HG03064 (cell line): ENCODE data around the gene ZXDB.
"Not testable (repeated sequence)": the region's sequence is repeated elsewhere in the genome, so short reads cannot be mapped to it uniquely, and the experiment has no call there.

Source experiments
- ATAC-seq: cut with Tn5 transposase; IDR thresholded peaks from one replicate; pipeline ENCODE4 v1.9.1; 2021; ENCODE audit warnings: low read depth; ENCODE audit not compliant: unreplicated experiment

ZXDB gene

DNA sequence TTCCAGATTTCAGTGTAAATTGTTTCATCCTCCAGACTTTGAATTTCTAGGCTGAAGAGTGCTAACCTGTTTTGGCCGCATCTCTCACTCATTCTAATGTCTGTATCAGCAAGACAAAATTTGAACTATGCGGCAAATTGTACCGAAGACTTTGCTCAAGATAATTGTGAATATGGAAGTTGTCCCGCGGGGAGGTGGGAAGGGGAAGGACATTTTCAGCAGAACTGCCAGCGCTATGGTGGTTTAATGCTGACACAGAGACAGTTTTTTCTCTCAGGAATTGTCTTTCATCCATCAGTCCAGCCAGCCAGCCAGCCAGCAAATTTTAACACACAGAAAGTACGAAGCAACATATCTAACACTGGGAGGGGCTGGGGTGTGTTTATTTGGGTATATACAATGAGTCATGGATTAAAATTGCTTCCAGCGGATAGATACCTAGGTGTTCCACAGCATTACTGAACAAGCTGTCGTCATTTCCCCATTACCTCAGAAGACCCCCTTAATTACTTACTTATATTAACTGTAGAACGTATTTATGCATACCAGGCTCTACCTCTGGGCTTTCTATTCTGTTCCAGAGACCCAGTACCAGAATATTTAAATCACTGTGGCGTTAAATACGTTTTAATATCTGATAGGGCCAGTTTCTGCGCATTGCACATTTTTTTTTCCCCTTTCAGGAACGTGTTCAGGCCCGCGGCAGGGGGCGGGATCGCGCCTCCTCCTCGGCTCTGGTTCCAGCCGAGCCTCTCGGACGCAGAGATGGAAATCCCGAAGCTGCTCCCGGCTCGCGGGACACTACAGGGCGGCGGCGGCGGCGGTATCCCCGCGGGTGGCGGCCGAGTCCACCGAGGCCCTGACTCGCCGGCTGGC, at the start of gene ZXDB:
TSS of gene ZXDB (plus strand) at position 728 of the 876 bp plus-strand sequence. CDS start at position 766, 38 bp downstream.
- peak; percentile 46 for ATAC-seq

DNA sequence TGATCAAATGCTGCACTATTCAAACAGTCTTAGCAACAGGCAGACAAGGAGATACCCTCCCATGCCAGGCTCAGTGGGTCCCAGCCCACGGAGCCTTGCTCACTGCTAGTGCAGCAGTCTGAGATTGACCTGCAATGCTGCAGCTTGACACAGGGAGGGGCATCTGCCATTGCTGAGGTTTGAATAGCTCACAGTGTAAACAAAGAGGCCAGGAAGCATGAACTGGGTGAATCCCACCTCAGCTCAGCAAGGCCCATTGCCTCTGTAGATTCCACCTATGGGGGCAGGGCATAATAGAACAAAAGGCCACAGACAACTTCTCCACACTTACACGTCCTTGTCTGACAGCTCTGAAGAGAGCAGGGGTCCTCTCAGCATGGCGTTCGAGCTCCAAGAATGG, 26.6 kb upstream of the ZXDB start:
- ATAC-seq: no peak

DNA sequence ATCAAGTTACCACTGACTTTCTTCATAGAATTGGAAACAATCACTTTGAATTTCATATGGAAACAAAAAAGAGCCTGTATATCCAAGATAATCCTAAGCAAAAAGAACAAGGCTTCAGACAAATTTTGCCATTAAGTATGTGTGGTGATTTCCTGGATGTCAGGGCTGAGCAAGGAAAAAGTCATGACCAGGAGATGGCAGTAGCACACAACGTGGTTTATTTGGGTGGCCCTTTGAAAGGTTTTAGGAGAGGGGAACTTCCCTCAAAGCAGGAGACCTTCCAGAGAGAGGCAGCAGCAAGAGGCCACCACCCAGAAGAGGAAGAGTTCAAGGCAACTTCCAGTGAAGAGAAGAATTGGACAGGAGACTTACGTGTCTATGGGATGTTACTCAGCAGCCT, 18.1 kb upstream of the ZXDB start:
- no peak for ATAC-seq

DNA sequence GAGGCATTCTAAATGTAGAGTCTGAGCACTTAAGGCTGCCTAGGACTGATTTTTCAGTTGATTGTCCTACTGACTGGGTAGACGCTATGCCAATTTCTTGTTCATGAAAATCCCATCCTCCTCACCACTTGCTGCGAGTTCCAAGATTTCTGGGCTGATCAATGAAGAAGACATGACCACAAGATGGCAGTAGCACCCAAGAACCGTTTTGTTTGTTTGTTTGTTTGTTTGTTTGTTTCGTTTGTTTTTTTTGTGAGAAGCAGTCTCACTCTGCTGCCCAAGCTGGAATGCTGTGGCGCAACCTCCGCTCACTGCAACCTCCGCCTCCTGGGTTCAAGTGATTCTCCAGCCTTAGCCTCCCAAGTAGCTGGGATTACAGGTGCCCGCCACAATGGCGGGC, 8.9 kb upstream of the ZXDB start:
- ATAC-seq: not testable (repeated sequence)

DNA sequence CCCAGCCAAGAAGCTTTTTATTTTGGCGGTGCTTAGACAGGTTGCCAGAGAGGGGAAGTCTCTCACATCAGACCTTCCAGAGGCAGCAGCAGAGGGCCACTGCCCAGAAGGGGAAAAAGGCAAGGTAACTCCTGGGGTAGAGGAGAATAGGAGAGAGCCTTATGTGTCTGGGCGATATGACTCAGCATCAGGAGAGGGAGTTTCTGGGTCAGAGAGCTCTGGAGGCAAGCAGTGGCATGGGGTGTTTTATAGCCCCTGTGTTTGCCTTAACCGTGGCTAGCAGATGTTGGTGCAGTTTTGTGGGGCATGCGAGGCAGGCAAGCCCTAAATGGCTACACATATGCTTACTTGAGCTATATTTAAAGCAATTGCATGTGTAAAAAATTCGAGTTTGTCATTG, 8.3 kb upstream of the ZXDB start:
- no peak for ATAC-seq

DNA sequence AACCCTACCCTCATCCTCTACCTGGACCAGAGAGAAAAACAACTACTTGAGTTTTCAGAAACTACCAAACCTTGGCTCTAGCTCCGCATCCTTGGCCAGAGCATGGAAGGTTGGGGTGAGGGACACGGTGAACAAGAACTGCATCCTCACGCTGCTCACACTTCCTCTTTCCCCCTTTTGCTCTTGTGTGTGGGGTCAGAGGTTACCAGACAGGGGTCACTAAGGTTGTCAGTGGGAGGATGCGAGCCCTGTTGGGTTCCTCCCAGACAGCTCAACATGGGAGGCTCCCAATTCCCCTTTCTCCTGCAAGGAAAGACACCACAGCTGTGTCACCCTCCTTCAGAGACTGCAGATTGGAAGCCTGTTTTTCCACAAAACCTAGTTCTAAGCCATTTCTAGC, 5.5 kb upstream of the ZXDB start:
- ATAC-seq: no peak

DNA sequence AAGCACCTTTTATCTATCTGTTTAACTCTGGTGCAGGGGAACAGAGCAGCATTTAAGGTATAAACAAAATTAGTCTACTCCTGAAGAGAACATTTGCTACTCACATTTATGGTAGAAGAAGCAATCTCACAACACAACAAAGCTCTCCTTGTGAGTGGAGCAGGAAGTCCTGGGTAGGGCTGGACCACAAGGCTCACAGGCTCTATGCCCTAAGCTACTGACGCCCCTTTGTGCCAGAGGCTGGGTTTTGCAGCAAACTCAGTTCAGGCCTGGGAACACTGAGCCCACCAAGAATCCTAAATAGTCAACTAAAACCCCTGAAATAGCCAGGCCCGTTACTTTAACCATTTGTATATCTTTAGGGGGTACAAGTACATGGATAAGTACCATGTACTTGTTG, 4.7 kb upstream of the ZXDB start:
- ATAC-seq: no peak

DNA sequence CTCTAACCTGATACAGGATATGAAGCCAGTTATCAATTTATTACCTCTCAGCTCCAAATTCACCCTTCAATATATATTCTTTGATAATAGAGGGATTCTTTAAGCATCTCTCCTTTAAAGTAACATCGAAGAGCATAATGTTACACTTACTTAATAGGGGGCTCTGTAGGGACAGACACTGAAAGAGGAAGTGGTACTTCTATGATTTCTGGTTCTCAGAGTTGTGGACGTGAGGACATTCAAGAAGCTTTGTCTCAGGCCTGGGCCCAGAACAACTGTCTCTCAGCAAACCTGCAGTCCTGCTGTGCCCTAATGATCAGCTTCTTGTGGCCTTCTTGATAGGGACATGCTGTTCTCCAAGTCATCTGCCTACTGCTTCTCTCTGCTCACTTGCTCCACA, 4.2 kb upstream of the ZXDB start:
- no peak for ATAC-seq

DNA sequence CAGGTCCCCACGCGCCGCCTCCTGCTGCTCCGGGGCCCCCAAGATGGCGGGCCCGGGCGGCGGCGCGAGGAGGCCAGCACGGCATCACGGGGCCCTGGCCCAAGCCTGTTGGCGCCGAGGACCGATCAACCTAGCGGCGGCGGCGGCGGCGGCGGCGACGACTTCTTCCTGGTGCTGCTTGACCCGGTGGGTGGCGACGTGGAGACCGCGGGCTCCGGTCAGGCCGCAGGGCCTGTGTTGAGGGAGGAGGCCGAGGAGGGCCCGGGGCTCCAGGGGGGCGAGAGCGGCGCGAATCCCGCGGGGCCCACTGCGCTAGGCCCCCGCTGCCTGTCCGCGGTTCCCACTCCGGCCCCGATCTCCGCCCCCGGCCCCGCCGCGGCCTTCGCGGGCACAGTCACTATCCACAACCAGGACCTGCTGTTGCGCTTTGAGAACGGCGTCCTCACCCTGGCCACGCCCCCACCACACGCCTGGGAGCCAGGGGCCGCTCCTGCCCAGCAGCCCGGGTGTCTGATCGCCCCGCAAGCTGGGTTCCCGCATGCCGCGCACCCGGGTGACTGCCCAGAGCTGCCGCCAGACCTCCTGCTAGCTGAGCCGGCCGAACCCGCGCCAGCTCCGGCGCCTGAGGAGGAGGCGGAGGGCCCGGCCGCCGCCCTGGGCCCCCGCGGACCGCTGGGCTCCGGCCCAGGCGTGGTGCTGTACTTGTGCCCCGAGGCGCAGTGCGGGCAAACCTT, 516 bp downstream of the ZXDB start:
- peak; percentile 84 for ATAC-seq

DNA sequence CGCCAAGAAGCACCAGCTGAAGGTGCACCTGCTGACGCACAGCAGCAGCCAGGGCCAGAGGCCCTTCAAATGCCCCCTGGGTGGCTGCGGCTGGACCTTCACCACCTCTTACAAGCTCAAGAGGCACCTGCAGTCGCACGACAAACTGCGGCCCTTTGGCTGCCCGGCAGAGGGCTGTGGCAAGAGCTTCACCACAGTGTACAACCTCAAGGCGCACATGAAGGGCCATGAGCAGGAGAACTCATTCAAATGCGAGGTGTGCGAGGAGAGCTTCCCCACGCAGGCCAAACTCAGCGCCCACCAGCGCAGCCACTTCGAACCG, 1.0 kb downstream of the ZXDB start:
- peak; percentile 12 for ATAC-seq

DNA sequence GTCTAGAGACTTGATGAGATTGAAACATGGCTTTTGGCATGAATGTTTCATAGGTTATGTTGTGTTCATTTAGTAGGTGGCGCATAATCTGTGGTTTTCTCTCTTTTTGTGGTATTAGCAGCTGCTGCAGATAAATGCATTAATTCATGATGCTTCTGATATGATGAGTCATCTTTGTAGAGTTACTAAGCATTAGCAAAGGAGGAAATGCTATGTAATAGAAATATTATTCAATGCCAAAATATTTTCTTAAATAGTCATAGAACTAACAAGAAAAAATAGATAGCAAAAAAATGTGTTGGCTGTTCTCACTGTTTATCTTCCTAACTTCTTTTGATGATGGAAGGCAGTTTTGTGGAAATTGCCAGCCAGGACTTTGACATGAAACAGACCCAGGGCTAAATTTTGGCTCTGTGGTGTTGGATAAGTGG, 3.6 kb downstream of the ZXDB start:
- no peak for ATAC-seq

DNA sequence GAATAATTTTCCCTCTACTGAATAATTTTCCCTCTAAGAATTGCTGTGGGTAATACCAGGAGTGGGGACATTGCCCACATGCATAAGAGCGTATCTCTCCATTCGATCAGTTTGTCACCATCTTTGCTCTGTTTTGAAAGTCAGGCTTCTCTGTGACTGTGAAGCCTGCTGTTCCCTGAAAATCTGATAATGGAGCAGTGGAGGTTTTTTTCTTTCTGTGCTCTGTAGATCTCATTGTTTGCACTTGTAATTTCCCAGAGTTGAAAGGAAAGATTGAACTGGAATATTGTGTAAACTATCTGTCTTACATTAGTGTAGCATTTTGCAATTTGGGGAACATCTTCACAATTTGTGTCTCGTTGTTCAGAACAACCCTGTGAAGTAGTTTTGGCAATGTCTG, 4.3 kb downstream of the ZXDB start:
- no peak for ATAC-seq

DNA sequence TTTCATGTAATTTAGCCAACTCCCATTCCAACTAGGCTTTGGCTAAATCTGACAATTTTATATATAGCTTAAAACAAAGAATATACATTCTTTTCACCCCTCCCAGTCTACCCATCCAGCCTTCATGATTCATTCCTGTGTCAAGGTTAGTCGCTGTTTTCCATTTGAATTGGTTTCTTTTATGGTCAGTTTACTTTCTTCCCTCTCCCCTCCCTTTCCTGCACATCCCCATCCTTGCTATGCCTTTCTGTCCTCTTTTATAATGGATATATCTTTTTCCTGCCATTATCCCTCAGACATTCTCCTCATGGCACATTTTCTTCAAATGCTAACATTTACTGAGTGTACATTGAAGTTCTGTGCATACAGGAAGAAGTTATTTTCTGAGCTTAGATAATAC, 4.7 kb downstream of the ZXDB start:
- ATAC-seq: no peak

DNA sequence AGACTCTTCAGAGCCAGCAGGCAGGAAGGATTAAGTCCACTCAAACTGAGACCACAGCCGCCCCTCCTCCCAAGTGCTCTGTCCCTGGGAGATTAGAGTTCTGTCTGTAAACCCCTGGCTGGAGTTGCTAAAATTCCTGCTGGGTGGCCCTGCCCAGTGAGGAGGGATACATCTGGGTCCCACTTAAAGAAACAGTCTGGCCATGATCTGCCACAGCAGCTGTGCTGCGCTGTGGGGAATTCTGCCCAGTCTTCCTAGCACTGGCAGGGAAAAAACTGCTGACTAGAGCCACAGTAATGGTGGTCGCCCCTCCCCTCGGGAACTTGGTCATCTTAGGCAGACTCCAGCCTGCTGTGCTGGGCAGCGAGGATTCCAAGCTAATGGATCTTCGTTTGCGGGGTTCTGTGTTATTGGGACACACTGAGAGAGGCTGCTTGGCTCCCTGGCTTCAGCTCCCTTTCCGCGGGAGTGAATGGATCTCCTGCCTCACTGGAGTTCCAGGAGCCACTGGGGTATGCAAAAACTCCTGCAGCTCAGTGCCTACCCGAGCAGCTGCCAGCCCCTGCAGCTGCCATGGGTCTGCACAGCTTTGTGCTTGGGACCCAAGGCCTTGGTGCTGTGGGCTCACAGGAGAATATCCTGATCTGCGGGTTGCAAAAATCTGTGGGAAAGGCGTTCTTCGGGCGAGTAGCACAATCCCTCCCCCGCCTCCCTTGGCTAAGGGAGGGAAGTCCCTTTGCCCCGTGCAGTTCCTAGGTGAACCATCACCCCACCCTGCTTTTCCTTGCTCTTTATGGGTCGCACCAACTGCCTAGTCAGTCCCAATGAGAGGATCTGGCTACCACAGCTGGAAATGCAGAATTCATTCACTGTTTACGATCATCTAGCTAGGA, 15.7 kb downstream of the ZXDB start:
- no peak for ATAC-seq

DNA sequence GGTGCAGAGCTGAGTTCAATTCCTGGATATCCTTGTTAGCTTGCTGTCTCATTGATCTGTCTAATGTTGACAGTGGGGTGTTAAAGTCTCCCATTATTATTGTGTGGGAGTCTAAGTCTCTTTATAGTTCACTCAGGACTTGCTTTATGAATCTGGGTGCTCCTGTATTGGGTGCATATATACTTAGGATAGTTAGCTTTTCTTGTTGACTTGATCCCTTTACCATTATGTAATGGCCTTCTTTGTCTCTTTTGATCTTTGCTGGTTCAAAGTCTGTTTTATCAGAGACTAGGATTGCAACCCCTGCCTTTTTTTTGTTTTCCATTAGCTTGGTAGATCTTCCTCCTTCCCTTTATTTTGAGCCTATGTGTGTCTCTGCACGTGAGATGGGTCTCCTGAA, 21.5 kb downstream of the ZXDB start:
- ATAC-seq: not testable (repeated sequence)

DNA sequence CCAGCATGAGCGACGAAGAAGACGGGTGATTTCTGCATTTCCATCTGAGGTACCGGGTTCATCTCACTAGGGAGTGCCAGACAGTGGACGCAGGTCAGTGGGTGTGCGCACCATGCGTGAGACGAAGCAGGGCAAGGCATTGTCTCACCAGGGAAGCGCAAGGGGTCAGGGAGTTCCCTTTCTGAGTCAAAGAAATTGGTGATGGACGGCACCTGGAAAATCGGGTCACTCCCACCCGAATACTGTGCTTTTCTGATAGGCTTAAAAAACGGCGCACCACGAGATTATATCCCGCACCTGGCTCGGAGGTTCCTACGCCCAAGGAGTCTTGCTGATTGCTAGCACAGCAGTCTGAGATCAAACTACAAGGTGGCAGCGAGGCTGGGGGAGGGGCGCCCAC, 37.6 kb downstream of the ZXDB start:
- ATAC-seq: not testable (repeated sequence)

DNA sequence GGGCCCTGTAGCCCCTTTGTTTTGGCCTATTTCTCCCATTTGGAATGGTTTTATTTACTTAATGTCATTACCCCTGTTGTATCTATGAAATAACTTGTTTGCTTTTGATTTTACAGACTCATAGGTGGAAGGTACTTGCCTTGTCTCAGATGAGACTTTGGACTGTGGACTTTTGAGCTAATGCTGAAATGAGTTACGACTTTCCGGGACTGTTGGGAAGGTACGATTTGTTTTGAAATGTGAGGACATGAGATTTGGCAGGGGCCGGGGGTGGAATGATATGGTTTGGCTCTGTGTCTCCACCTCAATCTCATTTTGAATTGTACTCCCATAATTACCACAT, 48.8 kb downstream of the ZXDB start:
- ATAC-seq: no peak

DNA sequence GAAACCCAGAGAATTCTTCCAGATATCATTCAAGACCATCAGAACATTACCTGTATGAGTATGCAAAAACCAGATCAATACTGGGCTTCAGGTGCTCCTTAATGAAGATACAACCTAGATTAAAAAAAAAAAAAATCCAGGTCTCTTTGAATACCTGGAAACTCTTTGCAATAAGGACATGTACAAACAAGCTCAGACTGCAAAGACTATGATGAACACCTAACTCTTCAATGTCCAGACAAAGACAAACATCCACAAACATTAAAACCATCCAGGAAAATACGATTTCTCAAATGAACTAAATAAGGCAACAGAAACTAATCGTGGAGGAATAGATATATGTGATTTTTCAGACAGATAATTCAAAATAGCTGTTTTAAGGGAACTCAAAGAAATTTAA, 49.5 kb downstream of the ZXDB start:
- no peak for ATAC-seq

DNA sequence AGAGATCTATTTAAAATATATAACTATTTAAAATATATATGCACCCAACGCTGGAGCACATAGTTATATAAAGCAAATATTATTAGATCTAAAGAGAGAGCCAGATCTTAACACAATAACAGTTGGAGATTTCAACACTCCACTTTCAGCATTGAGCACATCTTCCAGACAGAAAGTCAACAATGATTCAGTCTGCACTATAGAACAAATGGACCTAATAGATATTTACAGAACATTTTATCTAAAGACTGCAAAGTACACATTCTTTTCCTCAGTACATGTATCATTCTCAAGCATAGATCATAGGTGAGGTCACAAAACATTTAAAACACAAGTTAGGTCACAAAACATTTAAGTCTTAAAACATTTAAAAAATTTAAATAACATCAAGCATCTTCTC, 51.9 kb downstream of the ZXDB start:
- ATAC-seq: no peak

DNA sequence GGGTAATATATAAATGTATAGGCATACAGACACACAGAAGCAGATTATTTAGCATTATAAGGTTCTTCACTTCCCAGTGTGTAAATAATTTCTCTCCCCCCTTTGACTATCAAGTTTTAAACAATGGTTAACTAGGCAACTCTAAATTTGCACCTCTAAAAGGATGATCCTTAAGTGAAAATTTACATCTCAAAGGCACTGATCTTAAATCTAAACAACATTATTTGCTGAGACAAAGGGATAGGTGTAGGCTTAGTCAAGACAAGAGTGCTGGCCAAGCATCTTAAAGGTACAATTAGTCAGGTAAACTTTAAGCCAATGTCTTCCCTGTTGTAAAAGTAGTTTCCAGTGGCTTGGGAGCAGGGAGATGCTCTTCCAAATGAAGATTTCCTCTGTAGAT, 55.2 kb downstream of the ZXDB start:
- ATAC-seq: no peak
